ENCODE data around the gene SLC18B1.

SLC18B1 gene

DNA sequence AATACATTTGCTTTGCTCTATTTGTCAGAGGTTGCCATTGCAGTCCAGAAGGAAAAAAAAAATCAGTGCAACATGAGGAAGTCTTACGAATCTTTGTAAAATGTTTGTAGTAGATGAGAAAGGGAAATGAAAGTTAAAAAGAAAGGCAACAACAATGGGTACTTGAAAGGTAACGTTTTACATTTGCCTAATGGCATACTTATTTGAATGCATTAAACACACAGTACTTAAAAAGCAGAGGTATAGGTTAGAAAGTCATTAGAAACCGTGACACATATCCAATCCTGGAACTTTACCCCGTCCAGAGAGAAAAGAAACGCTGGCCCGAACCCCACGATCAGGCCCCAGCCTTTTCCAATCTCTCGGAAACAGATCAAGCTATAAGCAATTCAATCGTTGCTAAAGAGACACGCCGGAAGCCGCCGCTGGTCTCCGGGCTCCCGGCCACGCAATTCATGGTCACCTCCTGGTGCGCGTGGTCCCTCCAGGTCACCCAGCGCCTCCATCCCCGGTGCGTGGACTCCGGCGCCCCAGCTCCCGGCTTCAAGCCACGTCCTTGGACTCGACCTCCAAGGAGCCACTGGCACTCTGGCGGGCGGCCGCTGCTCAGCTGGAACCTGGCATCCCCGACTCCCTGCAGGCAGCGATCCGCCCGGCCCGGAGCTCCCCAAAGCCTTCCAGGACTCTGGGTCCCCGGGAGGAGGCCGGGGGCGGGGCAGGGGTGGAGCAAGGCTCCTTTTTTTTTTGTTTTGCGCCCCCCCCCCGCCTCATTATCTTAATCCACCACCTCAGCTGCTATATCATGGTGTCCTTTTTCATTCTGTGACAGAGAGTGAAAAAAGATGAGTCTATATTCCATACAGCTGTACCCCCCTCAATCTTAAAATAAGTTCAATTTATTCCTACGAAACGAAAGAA, at the start of gene SLC18B1:
TSS of gene SLC18B1 (minus strand) at position 687 of the 918 bp plus-strand sequence. CDS start at position 506, 181 bp downstream.
- intact Hi-C loops (cut with DNase I), result no loop called here
- peak; percentile 41 to 94 (median 74) for DNase-seq

DNA sequence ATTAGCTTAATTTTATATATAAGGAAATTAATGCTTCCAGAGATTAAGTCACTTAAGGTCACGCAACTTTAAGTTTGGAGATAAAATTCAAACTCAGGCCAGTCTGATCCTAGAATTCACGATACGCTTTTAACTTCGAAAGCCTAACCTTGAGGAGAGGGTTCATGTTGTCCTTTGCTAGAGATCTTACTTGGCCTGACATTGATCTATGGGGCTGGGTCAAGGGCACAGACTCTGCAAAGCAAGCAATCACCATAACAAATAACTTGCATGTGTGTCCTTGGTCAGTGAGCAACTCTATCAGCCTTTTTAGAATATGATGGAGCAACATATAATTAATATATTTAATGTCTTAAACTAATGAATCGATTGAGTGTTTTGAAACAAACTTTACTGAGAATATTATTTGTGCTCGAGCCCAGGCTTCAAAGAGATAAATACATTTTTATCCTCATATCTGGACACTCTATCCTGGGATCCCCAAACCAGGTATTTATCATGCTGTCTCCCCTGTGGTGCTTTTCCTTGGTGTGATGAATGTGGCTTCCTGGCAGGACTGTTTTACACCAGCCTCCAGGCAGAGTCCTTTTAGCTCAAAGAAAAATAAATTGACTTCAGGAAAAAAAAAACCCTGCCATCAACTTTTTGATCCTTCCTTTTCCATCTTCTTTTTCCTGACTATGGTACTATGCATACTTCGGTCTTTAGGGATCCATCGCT, 45.0 kb upstream of the SLC18B1 start:
- no peak for DNase-seq
- intact Hi-C loops (cut with DNase I), result no loop called here

DNA sequence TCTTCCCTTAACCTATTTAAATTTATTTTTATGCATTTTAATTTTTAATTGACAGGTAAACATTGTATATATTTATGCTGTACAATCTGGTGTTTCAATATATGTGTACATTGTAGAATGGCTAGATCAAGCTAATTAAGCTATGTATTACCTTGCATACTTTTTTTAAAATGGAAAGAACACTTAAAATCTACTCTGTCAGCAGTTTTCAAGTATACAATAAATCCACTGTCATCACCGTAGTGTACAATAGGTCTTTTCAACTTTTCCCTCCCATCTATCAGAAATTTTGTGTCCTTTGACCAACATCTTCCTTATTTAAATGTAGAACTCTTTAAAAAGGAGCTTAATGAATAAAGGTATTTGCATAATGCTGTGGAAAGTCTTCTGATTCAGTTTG, 43.5 kb upstream of the SLC18B1 start:
- no peak for DNase-seq
- intact Hi-C loops (cut with DNase I), result no loop called here

DNA sequence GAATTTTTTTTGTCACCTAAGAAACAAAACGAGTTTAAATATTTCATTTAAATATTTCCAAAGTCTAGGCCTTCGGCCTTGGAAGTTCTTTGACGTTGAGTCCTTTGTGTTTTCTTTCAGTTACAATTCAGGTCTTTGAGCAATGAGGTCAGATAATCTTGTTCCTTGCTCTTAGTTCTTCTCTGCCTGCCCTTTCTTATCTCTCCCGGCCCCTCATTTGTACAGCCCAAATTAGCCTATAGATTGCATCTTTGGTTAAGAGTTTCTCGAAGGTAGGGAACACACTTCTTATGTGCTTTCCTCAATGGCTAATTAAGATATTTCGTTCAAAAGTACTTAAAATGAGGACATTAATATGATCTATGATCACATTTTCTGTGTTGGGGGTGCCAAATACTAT, 34.5 kb upstream of the SLC18B1 start:
- intact Hi-C loops (cut with DNase I), result loop anchor here (10.0 kb wide), 1 partner anchor 352 kb away; no protein-coding TSS in a partner anchor
- DNase-seq, result no peak

DNA sequence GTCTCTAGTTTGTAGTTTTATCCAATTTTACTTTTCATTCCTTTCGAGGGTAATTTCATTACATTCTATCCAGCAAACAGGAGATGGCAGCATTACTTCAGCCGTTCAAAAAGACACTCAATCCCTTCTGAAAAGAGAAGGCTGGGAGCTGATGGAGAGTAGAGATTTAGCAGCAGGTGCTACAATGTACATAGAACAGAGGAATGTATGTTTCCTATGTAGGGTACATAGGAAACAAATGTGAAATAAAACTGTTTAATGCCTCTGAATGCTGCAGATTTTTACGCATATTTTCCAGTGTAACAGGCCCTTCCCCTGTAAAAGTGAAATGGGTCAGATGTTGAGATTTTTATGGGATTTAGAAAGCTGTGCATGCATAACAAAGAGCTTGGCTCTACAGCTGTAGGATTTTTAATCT, 31.9 kb upstream of the SLC18B1 start:
- peak in 1 of 10 donors; percentile 21 for DNase-seq
- intact Hi-C loops (cut with DNase I), result loop anchor here (1.0 to 10.0 kb wide), 3 partner anchors 354 to 723 kb away; no protein-coding TSS in a partner anchor

DNA sequence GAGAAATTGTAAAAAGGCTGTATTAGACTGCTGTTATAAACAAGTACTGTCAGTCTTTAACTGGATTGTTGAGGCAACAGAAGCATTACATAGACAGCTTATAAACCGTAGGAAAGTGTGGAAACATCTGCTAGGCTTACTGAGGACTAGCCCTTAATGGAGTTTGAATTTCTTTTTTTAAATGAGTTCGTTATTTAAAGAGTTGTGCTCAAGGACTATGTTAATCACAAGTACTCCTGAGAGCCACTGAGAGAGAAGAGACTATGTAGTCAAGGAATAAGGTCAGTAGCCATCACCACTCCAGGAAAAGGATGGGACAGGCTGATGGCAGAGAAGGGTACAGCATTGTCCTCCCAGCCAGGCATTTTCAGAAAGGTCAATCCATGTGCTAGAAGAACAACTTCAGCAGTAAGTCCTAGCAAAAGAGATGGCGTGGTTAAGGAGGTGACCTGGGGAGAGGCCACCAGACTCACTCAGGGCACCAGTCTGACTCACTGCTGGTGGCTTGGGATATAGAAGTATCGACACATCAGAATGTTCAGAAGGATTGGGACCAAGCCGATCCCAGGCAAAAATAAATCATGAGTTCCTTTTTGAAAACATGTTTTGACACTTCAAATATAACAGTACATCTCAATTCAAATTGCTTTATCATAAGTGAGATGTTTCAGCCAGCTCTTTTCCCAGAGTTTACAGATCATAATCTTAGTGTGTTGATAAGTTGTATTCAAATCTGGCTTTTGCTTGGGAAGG, 22.4 kb upstream of the SLC18B1 start:
- DNase-seq, result no peak
- intact Hi-C loops (cut with DNase I), result no loop called here

DNA sequence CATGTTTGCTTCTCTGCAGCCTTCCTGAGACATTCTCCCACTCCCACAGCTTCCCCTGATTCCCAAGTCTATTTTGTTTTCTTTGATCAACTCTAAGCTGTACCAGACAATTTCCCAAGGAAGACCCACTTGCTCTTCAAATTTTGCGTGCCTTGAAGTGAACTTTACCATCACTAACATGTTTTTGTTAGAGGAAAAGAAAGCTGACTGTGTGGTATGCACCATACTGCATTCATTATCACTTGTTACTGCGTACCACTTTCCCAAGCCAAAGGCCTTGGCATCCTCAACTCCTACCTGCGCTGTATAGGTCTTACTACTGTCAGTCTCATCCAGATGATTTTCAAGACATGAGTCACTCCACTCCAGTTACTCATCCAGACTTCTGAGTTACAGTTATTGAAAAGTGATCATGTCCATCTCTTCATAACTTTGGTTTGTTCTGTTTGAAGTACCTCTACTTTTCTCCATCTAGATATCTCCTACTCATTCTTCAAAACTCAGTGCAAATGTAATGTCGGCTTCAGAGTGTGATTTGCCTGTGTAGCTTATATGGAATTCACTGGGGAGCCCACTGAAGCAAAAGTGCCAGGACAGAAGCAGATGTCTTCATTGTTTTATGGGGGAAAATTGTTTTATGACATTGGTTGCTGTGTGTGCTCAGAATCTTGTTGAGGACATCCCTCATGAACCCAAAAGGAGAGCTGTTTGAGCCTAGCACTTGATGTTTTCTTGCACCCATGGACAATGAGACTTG, 21.1 kb upstream of the SLC18B1 start:
- intact Hi-C loops (cut with DNase I), result no loop called here
- DNase-seq, result no peak

DNA sequence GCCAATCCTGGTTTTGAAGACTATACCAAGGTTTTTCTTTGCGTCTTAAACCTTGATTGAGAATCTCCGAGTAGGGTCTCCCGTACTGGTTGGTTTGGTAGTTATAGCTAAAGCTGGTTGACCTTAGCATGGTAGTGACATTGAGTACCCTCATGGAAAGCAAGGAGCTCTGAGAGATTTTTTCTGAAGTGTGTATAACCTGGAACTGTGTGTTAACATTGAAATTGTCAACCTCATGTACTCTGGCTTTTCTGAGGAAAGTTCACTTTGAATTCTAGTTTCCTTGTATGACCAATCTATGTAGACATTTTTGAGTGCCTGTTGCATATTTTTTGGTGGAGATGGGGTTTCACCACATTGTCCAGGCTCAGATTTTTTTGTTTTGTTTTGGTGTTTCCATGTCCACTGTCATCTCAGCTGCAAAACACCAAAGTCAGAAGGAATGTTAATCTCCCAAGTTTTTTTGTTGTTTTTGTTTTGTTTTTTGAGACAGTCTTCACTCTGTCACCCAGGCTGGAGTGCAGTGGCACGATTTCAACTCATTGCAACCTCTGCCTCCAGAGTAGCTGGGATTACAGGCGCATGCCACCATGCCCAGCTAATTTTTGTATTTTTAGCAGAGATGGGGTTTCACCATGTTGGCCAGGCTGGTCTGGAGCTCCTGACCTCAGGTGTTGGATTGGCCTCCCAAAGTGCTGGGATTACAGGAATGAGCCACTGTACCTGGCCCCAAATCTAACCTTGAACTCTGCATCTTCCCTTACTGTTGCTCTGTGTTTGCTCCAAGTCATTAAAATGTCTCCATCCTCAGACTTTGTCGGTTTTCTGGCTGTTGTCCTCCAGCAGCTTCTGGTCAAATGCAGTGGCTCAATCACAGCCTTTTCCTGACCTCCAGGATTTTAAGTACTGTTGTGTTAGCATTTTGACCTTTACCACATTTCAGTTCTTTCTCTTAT, 20.2 kb upstream of the SLC18B1 start:
- intact Hi-C loops (cut with DNase I), result no loop called here

DNA sequence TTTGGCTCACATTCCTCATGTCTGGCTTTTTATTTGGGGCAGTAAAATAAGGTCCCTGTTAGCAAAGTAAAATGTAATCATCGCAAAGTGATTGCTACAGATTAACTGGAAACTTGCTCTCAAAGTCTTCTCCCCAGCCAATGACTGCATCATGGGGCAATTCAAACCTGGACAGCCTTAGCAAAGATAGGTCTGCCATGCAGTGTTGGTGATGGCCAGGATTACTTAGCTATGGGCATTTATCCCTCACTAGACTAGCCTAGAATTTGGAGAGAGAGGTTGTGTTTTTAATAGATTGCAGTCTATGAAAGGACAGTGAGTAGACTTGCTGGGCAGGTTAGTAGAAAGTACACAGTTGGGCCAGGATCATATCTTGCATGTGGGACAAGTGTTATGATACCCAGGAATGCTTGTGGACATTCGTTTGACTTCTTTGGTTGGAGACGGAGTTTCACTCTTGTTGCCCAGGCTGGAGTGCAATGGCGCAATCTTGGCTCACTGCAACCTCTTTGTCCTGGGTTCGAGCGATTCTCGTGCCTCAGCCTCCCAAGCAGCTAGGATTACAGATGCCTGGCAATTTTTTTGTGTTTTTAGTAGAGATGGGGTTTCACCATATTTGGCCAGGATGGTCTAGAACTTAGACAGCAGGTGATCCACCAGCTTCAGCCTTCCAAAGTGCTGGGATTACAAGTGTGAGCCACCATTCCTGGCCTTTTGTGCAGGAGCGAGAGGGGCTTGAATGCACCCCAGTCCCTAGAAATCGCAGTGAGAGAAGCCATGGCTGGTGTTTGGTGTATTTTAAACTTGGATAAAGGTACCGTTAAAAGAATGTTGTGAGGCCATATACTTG, 19.3 kb upstream of the SLC18B1 start:
- intact Hi-C loops (cut with DNase I), result no loop called here
- DNase-seq, result no peak

More for the DNA sequence above, 20.2 kb upstream of the SLC18B1 start:
- DNase-seq, result no peak

DNA sequence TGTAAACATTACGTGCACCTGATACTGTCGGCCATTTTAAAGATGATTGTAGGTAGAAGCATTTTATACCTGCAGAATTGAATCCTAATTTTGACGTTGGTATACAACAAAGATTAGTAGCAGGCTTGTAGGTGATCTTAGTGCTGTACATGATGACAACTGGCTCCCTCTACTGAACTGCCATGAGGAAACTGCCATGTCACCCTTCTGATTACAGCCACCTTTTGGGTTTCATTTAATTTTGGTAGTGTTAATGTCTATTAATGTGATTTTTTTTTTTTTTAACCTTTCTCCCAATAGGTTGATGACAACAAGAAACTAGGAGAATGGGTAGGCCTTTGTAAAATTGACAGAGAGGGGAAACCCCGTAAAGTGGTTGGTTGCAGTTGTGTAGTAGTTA, 18.2 kb upstream of the SLC18B1 start:
- intact Hi-C loops (cut with DNase I), result no loop called here
- DNase-seq, result no peak

DNA sequence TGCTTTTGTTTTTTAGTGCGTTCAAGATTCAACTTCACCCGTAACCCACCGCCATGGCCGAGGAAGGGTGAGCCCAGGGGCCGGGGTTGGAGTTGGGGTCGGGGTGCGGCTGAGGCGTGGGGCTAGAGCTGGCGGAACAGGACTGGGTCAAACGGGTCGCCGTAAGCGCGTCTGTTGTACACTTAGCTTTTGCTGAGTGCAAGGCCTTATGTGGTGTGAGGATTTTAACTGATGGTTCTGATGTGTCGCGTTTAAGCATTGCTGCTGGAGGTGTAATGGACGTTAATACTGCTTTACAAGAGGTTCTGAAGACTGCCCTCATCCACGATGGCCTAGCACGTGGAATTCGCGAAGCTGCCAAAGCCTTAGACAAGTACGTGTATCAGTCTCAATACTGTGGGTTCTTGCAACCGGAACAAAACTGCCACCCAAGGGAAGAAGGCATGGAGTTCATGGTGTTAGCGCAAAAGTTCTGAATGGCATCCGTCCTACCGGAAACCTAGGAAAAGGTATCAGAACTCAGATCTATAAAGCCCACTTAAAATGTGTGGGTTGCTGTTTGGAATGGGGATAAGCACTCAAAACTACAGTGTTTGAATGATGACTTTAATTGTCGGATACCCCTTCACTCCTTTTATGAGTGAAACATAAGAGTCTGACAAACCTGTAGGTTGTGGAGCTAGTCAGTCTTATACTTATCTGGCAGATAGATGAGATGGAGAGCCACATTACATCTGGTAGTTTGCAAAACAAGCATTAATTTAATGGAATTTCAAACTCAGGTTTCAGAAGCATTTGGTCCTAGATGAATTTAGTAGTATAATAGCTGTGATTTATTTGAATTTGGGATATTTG, 16.5 kb upstream of the SLC18B1 start:
- intact Hi-C loops (cut with DNase I), result loop anchor here (5.0 kb wide), 1 partner anchor 283 kb away; no protein-coding TSS in a partner anchor
- peak in 1 of 10 donors; percentile 83 for DNase-seq

DNA sequence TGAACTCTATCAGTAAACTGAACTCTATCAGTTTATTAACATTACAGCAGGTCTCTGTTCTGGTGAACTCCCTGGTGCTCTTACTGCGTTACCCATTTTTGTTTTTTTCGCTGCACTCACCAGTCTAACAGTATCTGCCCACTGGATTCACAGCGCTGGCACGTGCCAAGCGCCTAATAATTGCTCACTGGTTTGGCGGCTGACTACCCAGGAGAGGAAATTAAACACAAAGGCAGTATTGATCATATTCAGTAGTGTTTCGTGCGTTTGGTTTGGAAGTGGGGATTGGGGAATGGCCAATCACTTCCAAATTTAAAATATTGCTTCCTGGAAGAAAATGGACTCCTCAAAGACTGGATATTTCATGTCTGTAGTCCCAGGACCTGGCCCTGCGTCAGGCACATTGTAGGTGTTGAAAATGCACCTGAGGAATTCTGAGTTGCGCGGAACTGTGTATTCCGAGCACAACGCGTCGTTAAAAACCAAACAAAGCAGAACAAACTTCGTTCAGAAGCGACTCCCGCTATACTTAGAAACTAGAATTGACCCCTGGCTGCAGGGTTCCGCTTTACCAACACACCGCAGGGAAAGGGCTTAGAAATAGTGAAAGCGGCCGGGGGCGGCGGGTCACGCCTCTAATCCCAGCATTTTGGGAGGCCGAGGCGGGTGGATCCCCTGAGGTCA, 14.9 kb upstream of the SLC18B1 start:
- peak in 5 of 10 donors; percentile 12 to 86 (median 28) for DNase-seq
- intact Hi-C loops (cut with DNase I), result loop anchor here (5.0 kb wide), 1 partner anchor 281 kb away; no protein-coding TSS in a partner anchor

DNA sequence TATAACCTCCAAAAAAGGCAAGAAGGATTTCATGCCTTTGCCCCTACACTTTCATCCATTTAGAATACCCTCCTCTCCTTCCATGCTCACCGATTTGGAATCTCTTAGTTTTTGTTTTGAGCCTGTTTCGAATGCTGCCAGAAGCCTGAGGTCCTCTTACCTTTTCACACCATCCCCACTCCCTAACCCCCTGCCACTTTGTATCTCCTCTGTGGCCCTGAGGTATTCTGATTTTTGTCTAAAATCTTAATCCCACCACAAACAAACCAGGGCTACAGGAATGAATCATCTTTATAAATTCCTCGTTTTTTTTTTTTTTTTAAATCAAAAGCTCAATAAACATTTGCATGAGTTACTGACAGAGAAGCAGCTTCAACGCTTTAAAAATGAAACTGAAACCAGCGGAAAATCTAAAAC, 14.3 kb upstream of the SLC18B1 start:
- DNase-seq, result no peak
- intact Hi-C loops (cut with DNase I), result loop anchor here (5.0 kb wide), 1 partner anchor 280 kb away; no protein-coding TSS in a partner anchor

DNA sequence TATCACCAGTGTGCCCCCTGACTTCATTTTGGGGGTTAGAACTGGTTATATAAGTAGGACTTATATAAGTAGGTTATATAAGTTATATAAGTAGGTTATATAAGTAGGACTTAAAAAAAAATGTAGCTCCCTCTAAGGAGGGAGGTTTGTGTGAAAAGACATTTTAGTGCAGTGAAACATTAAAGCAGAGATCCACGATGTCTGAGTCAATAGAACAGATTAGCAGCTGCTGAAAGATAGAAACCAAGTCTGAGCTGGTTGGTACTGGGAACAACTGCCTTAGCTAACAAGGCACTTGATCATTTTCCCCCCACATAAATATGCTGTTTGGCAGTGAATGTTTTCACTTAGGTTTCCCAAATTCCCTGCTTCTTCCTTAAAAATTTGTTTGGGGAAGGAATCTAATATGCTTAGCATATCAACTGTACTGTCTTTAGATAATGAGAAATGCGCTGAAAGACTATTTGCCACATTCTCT, 13.9 kb upstream of the SLC18B1 start:
- DNase-seq, result no peak
- intact Hi-C loops (cut with DNase I), result loop anchor here (5.0 kb wide), 1 partner anchor 280 kb away; no protein-coding TSS in a partner anchor

DNA sequence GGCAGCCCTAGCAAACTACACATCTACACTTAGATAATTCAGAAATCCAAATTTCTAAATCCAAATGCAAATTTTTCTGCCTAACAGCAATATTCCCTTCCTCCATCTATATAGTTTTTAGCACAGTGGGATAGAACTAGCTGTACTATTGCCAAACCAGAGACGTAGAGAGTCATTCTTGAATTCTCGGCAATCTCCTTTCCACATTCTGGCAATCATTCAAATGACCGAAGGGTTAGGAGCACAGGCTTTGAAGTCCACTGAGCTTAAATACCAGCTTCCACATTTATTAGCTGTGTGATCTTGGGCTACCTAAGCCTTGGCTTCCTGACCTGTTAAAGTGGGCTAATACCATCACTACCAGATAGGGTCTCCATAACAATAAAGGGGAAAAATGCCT, 12.8 kb upstream of the SLC18B1 start:
- intact Hi-C loops (cut with DNase I), result loop anchor here (5.0 kb wide), 1 partner anchor 279 kb away; no protein-coding TSS in a partner anchor
- DNase-seq, result no peak

DNA sequence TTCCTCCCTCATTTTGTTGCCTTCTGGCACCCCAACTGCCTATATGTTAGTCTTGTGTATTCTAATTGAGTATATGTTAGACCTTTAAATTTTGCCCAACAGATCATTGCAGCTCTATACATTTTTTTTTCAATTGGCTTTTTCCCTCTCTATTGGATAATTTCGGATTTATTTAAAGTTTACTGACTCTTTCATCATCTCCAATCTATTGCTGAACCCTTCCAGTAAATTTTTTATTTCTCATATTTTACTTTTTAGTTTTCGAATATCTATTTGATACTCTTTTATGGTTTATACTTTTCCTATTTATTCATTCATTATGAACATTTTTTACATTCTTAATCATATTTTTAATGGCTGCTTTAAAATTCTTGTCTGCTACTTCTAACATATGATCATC, 7.1 kb upstream of the SLC18B1 start:
- DNase-seq, result no peak
- intact Hi-C loops (cut with DNase I), result no loop called here

All from posterior cingulate gyrus (tissue), 11 donors.